Lower leg skin (tissue), 3 donors: ENCODE results near the gene DENND1B.

Source experiments
- CTCF ChIP-seq, 3 donors: fragments of 450-650 bp; IDR thresholded peaks; one replicate each; pipeline ENCODE4 v1.5.1; 2016; ENCODE audit warnings: antibody characterized with exemption in 3 of 3, mild to moderate bottlenecking in 3 of 3, moderate library complexity in 2 of 3
- POLR2A ChIP-seq, 2 donors: fragments of 450-650 bp; IDR thresholded peaks; one replicate each; pipeline ENCODE4 v1.6.1; 2016 to 2017; ENCODE audit warnings: antibody characterized with exemption in 2 of 2, mild to moderate bottlenecking in 1 of 2, moderate library complexity in 1 of 2

- TF ChIP-seq POLR2A (IDR thresholded peaks at IDR 0.05) (no peak), CTCF (IDR thresholded peaks at IDR 0.05) (no peak)
Observed at GRCh38 chr1:197659171-197659570, 116.1 kb downstream of the DENND1B start.
